HG02970 (cell line): ENCODE results near the gene MMD.

Experiments
- ATAC-seq: cut with Tn5 transposase; IDR thresholded peaks from one replicate; pipeline ENCODE4 v1.9.1; 2021; ENCODE audit warnings: mild to moderate bottlenecking, moderate library complexity, moderate number of reproducible peaks; ENCODE audit not compliant: unreplicated experiment, low FRiP score

The MMD gene

GRCh38 chr17:55356434-55357328 is 65.0 kb downstream of the MMD start:
- ATAC-seq, result peak; percentile 74

GRCh38 chr17:55354941-55355340 is 66.7 kb downstream of the MMD start:
- ATAC-seq, result no peak

GRCh38 chr17:55354010-55354409 is 67.6 kb downstream of the MMD start:
- no peak for ATAC-seq

- no peak for ATAC-seq
These were observed 70.4 kb downstream of the MMD start for GRCh38 chr17:55351226-55351625.

- no peak for ATAC-seq
These were observed 70.8 kb downstream of the MMD start for GRCh38 chr17:55350825-55351205.

- no peak for ATAC-seq
These were observed 72.8 kb downstream of the MMD start for GRCh38 chr17:55348749-55349354.

GRCh38 chr17:55347341-55347740 is 74.3 kb downstream of the MMD start:
- ATAC-seq, result no peak

- ATAC-seq, result no peak
These were observed 75.0 kb downstream of the MMD start for GRCh38 chr17:55346658-55347057.

GRCh38 chr17:55345132-55345531 is 76.5 kb downstream of the MMD start:
- no peak for ATAC-seq

GRCh38 chr17:55344514-55344997 is 77.1 kb downstream of the MMD start:
- ATAC-seq, result no peak

- ATAC-seq, result no peak
These were observed 77.6 kb downstream of the MMD start for GRCh38 chr17:55343900-55344513.

- no peak for ATAC-seq
These were observed 78.6 kb downstream of the MMD start for GRCh38 chr17:55342800-55343585.
